Measurements from ENCODE around the gene FRS3.

DNA sequence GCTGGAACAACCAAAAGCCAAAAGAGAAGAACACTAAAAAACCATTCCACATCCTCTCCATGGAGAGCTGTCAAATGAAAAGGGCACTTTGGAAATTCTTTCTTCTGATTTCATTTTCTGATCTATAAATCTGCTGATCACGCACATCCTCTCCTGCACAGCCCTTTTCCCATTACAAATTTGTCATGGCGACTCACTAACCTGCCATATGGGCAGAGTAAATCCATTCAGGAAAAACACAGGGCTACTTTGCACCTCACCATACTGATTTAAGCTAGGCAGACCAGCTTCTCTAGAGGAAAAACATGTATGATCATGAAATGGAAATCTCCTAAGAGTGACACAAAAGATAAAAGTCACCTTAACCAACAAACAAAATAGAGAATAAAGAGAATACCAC, 33.8 kb upstream of the FRS3 start:
- no peak for TF ChIP-seq POLR2A (IDR thresholded peaks at IDR 0.05; ENCODE audit: low read length)
- TF ChIP-seq GATA1 (IDR thresholded peaks at IDR 0.05; ENCODE audit: low read depth, low read length) = no peak
